H1 (cell line): Measurements from ENCODE around the gene TERB1. TPM values are rescaled to one million over a fixed set of nuclear protein-coding genes. Genes with fewer than 3 reads are reported as not detected.

Experiments used
- CTCF ChIA-PET: fragments of 300-600 bp; sonication (Branson Sonifier 250); formaldehyde crosslinking; loops from one replicate; lab custom pipeline; 2021; ENCODE audit not compliant: partially characterized antibody; lab: Charles Lee
- POLR2A ChIA-PET: fragments of 300-600 bp; sonication (Branson Sonifier 250); formaldehyde crosslinking; loops from one replicate; lab custom pipeline; 2021; ENCODE audit warnings: inconsistent platforms; ENCODE audit not compliant: partially characterized antibody; lab: Charles Lee
- DNase-seq, 2 experiments: peaks; one replicate each; pipeline versions ENCODE4 v3.0.0 to v3.0.0-alpha.2; 2010 to 2022; ENCODE audit warnings: low spot score in 2 of 2, low read depth in 1 of 2, mixed read lengths in 1 of 2
- FAIRE-seq: peaks from 2 replicates; lab custom pipeline; 2011; peaks lifted over from hg19 to GRCh38; lab: Jason Lieb, UNC
- H2AFZ ChIP-seq: 2 replicates; pipeline ENCODE4 v1.8.1; 2012; ENCODE audit warnings: low read length, inconsistent platforms
- H2AK5ac ChIP-seq: 2 replicates; pipeline ENCODE4 v1.6.1; 2013; ENCODE audit warnings: low read depth, low read length
- H2BK120ac ChIP-seq: replicated peaks from 2 replicates; pipeline ENCODE3; 2013; ENCODE audit warnings: low read depth, low read length, inconsistent platforms
- H2BK12ac ChIP-seq: 2 replicates; pipeline ENCODE4 v1.6.1; 2013; ENCODE audit warnings: low read depth, low read length
- H2BK15ac ChIP-seq: 2 replicates; pipeline ENCODE4 v1.6.1; 2013; ENCODE audit warnings: low read length
- H2BK20ac ChIP-seq: 2 replicates; pipeline ENCODE4 v1.6.1; 2013; ENCODE audit warnings: low read length
- H2BK5ac ChIP-seq: 2 replicates; pipeline ENCODE4 v1.6.1; 2013; ENCODE audit warnings: low read depth, low read length
- H3K14ac ChIP-seq: 2 replicates; pipeline ENCODE4 v1.6.1; 2013; ENCODE audit warnings: inconsistent platforms; ENCODE audit not compliant: insufficient read length
- H3K18ac ChIP-seq: 2 replicates; pipeline ENCODE4 v1.6.1; 2013; ENCODE audit warnings: low read length; ENCODE audit errors: extremely low read depth
- H3K23ac ChIP-seq: 2 replicates; pipeline ENCODE4 v1.6.1; 2013; ENCODE audit warnings: inconsistent platforms; ENCODE audit not compliant: insufficient read length
- H3K23me2 ChIP-seq: 2 replicates; pipeline ENCODE4 v1.6.1; 2013; ENCODE audit warnings: low read depth, low read length
- H3K27ac ChIP-seq: 2 replicates; pipeline ENCODE4 v1.6.1; 2011; ENCODE audit warnings: low read depth, low read length, inconsistent platforms
- H3K27me3 ChIP-seq, 4 experiments: replicated peaks in 1 of 4; 1 replicate in 1 of 4; 2 replicates in 3 of 4; pipeline versions ENCODE4 v1.6.1 to v1.8.1; 2011 to 2013; ENCODE audit warnings: low read length in 3 of 4, mild to moderate bottlenecking in 3 of 4, inconsistent platforms in 2 of 4, mixed read lengths in 2 of 4, moderate library complexity in 1 of 4; ENCODE audit not compliant: control insufficient read depth in 3 of 4, insufficient read depth in 3 of 4; ENCODE audit errors: extremely low read depth in 1 of 4
- H3K36me3 ChIP-seq, 4 experiments: 2 replicates each; pipeline versions ENCODE4 v1.6.1 to v1.8.1; 2011 to 2013; ENCODE audit warnings: mild to moderate bottlenecking in 4 of 4, low read length in 3 of 4, moderate library complexity in 2 of 4, control low read depth in 1 of 4, inconsistent platforms in 1 of 4; ENCODE audit not compliant: insufficient read depth in 4 of 4, control insufficient read depth in 2 of 4
- H3K4ac ChIP-seq: replicated peaks from 2 replicates; pipeline ENCODE3; 2013; ENCODE audit warnings: low read length, low read depth, mixed read lengths, inconsistent platforms; ENCODE audit not compliant: insufficient read length
- H3K4me1 ChIP-seq, 4 experiments: replicated peaks in 1 of 4; 1 replicate in 1 of 4; 2 replicates in 3 of 4; pipeline versions ENCODE4 v1.6.1 to v1.8.1; 2011 to 2013; ENCODE audit warnings: low read length in 3 of 4, inconsistent platforms in 2 of 4, mixed read lengths in 1 of 4; ENCODE audit not compliant: insufficient read depth in 4 of 4, control insufficient read depth in 3 of 4
- H3K4me2 ChIP-seq, 2 experiments: 2 replicates each; pipeline versions ENCODE4 v1.6.1 to v1.8.1; 2011 to 2013; ENCODE audit warnings: low read depth in 2 of 2, low read length in 2 of 2, control low read depth in 1 of 2, inconsistent platforms in 1 of 2, mild to moderate bottlenecking in 1 of 2; ENCODE audit not compliant: insufficient read depth in 1 of 2
- H3K4me3 ChIP-seq, 4 experiments: fragments of 200-600, 300-600 bp in 1 of 4; sonication (generic), shearing (Covaris generic), sonication (Bioruptor Twin) in 1 of 4; 2 replicates each; pipeline versions ENCODE4 v1.5.1 to v1.8.1; 2011 to 2016; ENCODE audit warnings: low read length in 4 of 4, low read depth in 3 of 4, control low read depth in 2 of 4, inconsistent platforms in 2 of 4, mild to moderate bottlenecking in 2 of 4, mixed read lengths in 1 of 4, moderate library complexity in 1 of 4; ENCODE audit not compliant: insufficient read depth in 2 of 4; ENCODE audit errors: extremely low read depth in 1 of 4
- H3K56ac ChIP-seq: replicated peaks from 2 replicates; pipeline ENCODE3; 2013; ENCODE audit warnings: low read depth, mild to moderate bottlenecking, mixed read lengths, low read length, inconsistent platforms; ENCODE audit not compliant: insufficient read length
- H3K79me1 ChIP-seq: 2 replicates; pipeline ENCODE4 v1.6.1; 2013; ENCODE audit warnings: low read depth, low read length, control low read depth
- H3K79me2 ChIP-seq, 2 experiments: 2 replicates each; pipeline versions ENCODE4 v1.6.1 to v1.8.1; 2012 to 2013; ENCODE audit warnings: low read length in 2 of 2, mild to moderate bottlenecking in 2 of 2, inconsistent platforms in 1 of 2; ENCODE audit not compliant: insufficient read depth in 2 of 2, control insufficient read depth in 1 of 2
- H3K9ac ChIP-seq, 4 experiments: replicated peaks in 1 of 4; 1 replicate in 1 of 4; 2 replicates in 3 of 4; pipeline versions ENCODE4 v1.6.1 to v1.8.1; 2011 to 2013; ENCODE audit warnings: low read depth in 3 of 4, low read length in 3 of 4, control low read depth in 2 of 4, mild to moderate bottlenecking in 2 of 4, moderate library complexity in 2 of 4, inconsistent platforms in 1 of 4; ENCODE audit errors: extremely low read depth in 1 of 4
- H3K9me3 ChIP-seq, 2 experiments: 2 replicates each; pipeline versions ENCODE4 v1.6.1 to v1.8.1; 2012 to 2013; ENCODE audit warnings: mild to moderate bottlenecking in 2 of 2, moderate library complexity in 2 of 2, control low read depth in 1 of 2, inconsistent platforms in 1 of 2, low read depth in 1 of 2, low read length in 1 of 2, mixed read lengths in 1 of 2; ENCODE audit not compliant: insufficient read depth in 2 of 2
- H4K20me1 ChIP-seq, 2 experiments: replicated peaks in 1 of 2; 2 replicates each; pipeline versions ENCODE3 to v1.8.1; 2011 to 2013; ENCODE audit warnings: inconsistent platforms in 2 of 2, low read length in 2 of 2, mild to moderate bottlenecking in 1 of 2; ENCODE audit not compliant: insufficient read depth in 2 of 2, control insufficient read depth in 1 of 2
- H4K5ac ChIP-seq: 2 replicates; pipeline ENCODE4 v1.6.1; 2013; ENCODE audit warnings: low read length, low read depth, mixed read lengths, inconsistent platforms; ENCODE audit not compliant: insufficient read length
- H4K8ac ChIP-seq: 2 replicates; pipeline ENCODE4 v1.8.0; 2013; ENCODE audit warnings: mild to moderate bottlenecking, moderate library complexity, low read length, inconsistent platforms; ENCODE audit not compliant: insufficient read depth; ENCODE audit errors: extremely low read depth
- H4K91ac ChIP-seq: replicated peaks from 2 replicates; pipeline ENCODE3; 2013; ENCODE audit warnings: low read length, mixed read lengths, inconsistent platforms; ENCODE audit not compliant: insufficient read length
- BACH1 ChIP-seq: IDR thresholded peaks from 2 replicates; pipeline ENCODE4 v1.6.1; 2012; ENCODE audit warnings: low read length, improper control_type of control experiment
- CBX5 ChIP-seq: fragments of 300-800, 300-1000 bp; sonication (generic); IDR thresholded peaks from 2 replicates; pipeline ENCODE4 v1.7.1; 2016; ENCODE audit warnings: antibody characterized with exemption, low read length, low read depth
- CBX8 ChIP-seq: fragments of 300-800, 300-1000 bp; sonication (generic); IDR thresholded peaks from 2 replicates; pipeline ENCODE4 v1.7.1; 2016; ENCODE audit warnings: low read depth, low read length, borderline replicate concordance
- EP300 ChIP-seq, 2 experiments: IDR thresholded peaks; 1 replicate in 1 of 2; 2 replicates in 1 of 2; pipeline ENCODE4 v1.6.1; 2011 to 2012; ENCODE audit warnings: low read depth in 2 of 2, low read length in 2 of 2, mild to moderate bottlenecking in 2 of 2, borderline replicate concordance in 1 of 2, inconsistent platforms in 1 of 2, moderate library complexity in 1 of 2
- JUND ChIP-seq: IDR thresholded peaks from 2 replicates; pipeline ENCODE4 v1.6.1; 2011; ENCODE audit warnings: mild to moderate bottlenecking, improper control_type of control experiment, low read length
- POU5F1 ChIP-seq: IDR thresholded peaks from 2 replicates; pipeline ENCODE4 v1.6.1; 2011; ENCODE audit warnings: low read depth, mild to moderate bottlenecking, low read length, moderate library complexity
- SRF ChIP-seq: IDR thresholded peaks from 2 replicates; pipeline ENCODE4 v1.6.1; 2011; ENCODE audit warnings: mild to moderate bottlenecking, low read depth, low read length, moderate library complexity
- TBP ChIP-seq: IDR thresholded peaks from 2 replicates; pipeline ENCODE4 v1.6.1; 2011; ENCODE audit warnings: low read depth, low read length, improper control_type of control experiment
- ZNF274 ChIP-seq: IDR thresholded peaks from 2 replicates; pipeline ENCODE4 v1.7.0; 2012; ENCODE audit warnings: low read length, borderline replicate concordance; ENCODE audit errors: extremely low read depth
- WGBS, 2 experiments: shearing (Covaris generic) in 1 of 2; methylation state at CpG; one replicate each; pipeline versions ENCODE4 v1.1.6 to v1.1.7; 2013 to 2015; ENCODE audit warnings: low lambda C conversion rate in 2 of 2, mixed read lengths in 2 of 2, inconsistent platforms in 1 of 2, low coverage in 1 of 2, missing lambda C conversion rate in 1 of 2; ENCODE audit not compliant: insufficient replicate concordance in 2 of 2, insufficient coverage in 1 of 2, insufficient read length in 1 of 2; ENCODE audit errors: extremely low coverage in 1 of 2, missing lambda C conversion rate in 1 of 2; 5-methylcytosine and 5-hydroxymethylcytosine counted together
- polyA plus RNA-seq, 7 experiments: library from polyadenylated mRNA; depleted of rRNA in 3 of 7; stranded (reverse) in 5 of 7; unstranded in 2 of 7; fragments of >200 nt in 5 of 7; fragments of 200-250 nt in 2 of 7; gene quantifications; 1 replicate in 5 of 7; 2 replicates in 1 of 7; 4 replicates in 1 of 7; pipeline versions ENCODE4 v1.2.1 to v1.2.3, GENCODE V29; 2011 to 2013; ENCODE audit warnings: missing spikeins in 2 of 7, mixed read lengths in 2 of 7
- total RNA-seq: library from RNA; stranded (reverse); fragmentation: NEBNext Ultra II Directional; extraction: Animal tissue kit (Norgen Biotek cat#: 25700); gene quantifications from 2 replicates; pipeline ENCODE4 v1.2.1, GENCODE V29; 2021

TERB1 gene
- total and polyA plus RNA-seq, 2 of the 8 experiments (the other 6 are each of a cell fraction or from before 2014, with no cell fraction given), result not detected

GRCh38 chr16:66790130-66790733, 11.2 kb downstream of the TERB1 start:
- H4K8ac ChIP-seq, result no peak overlapping the region
- TF ChIP-seq SRF (no peak), BACH1 (no peak), TBP (no peak), CBX5 (no peak), POU5F1 (no peak), JUND (no peak), CBX8 (no peak), ZNF274 (no peak), EP300 (IDR thresholded peaks at IDR 0.05; ENCODE audit: borderline replicate concordance in 1 of 2, low read depth in 2 of 2, low read length in 2 of 2) (no peak)
- TF ChIP-seq, all 59 proteins: peak for 0
- no peak overlapping the region for H4K91ac ChIP-seq
- H3K4me1 ChIP-seq, result no peaks in the 10 kb centered on the region
- no peak overlapping the region for H3K56ac ChIP-seq
- no peak overlapping the region for H2BK5ac ChIP-seq
- H2AFZ ChIP-seq, result no peak overlapping the region
- no peak overlapping the region for H3K14ac ChIP-seq
- H2BK120ac ChIP-seq, result no peak overlapping the region
- no peak overlapping the region for H4K5ac ChIP-seq
- H3K79me1 ChIP-seq, result no peaks in the 10 kb centered on the region
- no peaks in the 10 kb centered on the region for H3K23me2 ChIP-seq
- H3K18ac ChIP-seq, result no peak overlapping the region
- H3K4me2 ChIP-seq, result no peak overlapping the region
- no peak overlapping the region for H3K9ac ChIP-seq
- ChIA-PET CTCF (no interaction called here), POLR2A (interaction anchor here (1.1 kb wide), 1 partner anchor 12 kb away, joined by 6 read pairs; no protein-coding TSS in a partner anchor)
- FAIRE-seq (no peak), DNase-seq (no peak)
- H3K27ac ChIP-seq, result no peak overlapping the region
- no peak overlapping the region for H3K23ac ChIP-seq
- H3K4me3 ChIP-seq, result no peak overlapping the region
- H3K4ac ChIP-seq, result no peak overlapping the region
- no peaks in the 10 kb centered on the region for H3K36me3 ChIP-seq
- H2AK5ac ChIP-seq, result no peak overlapping the region
- H3K79me2 ChIP-seq, result no peaks in the 10 kb centered on the region
- no peak overlapping the region for H2BK15ac ChIP-seq
- H3K9me3 ChIP-seq, result no peaks in the 10 kb centered on the region
- no peak overlapping the region for H2BK12ac ChIP-seq
- 60% methylated on average over 3 of the region's 3 CpGs; no CpG with 5 or more reads in 1 of the 2 experiments for whole genome bisulfite sequencing, 2 experiments
- no peak overlapping the region for H2BK20ac ChIP-seq
- H4K20me1 ChIP-seq, result no peaks in the 10 kb centered on the region
- no peaks in the 10 kb centered on the region for H3K27me3 ChIP-seq
